VCaP (cell line): ENCODE data around the gene PI16.
A peak's percentile ranks its signal among the peaks of the same experiment; 100 is the strongest.

Experiments
- H3K27ac ChIP-seq: fragments of 450-650 bp; 2 replicates; pipeline ENCODE4 v1.5.1; 2017
- TF ChIP-seq, protein P1 (sequence below): fragments of 450-650 bp; conservative IDR thresholded peaks from 2 replicates; pipeline ENCODE4 v1.5.1; 2017; ENCODE audit warnings: mild to moderate bottlenecking, moderate library complexity

Gene PI16, protein sequence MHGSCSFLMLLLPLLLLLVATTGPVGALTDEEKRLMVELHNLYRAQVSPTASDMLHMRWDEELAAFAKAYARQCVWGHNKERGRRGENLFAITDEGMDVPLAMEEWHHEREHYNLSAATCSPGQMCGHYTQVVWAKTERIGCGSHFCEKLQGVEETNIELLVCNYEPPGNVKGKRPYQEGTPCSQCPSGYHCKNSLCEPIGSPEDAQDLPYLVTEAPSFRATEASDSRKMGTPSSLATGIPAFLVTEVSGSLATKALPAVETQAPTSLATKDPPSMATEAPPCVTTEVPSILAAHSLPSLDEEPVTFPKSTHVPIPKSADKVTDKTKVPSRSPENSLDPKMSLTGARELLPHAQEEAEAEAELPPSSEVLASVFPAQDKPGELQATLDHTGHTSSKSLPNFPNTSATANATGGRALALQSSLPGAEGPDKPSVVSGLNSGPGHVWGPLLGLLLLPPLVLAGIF

DNA sequence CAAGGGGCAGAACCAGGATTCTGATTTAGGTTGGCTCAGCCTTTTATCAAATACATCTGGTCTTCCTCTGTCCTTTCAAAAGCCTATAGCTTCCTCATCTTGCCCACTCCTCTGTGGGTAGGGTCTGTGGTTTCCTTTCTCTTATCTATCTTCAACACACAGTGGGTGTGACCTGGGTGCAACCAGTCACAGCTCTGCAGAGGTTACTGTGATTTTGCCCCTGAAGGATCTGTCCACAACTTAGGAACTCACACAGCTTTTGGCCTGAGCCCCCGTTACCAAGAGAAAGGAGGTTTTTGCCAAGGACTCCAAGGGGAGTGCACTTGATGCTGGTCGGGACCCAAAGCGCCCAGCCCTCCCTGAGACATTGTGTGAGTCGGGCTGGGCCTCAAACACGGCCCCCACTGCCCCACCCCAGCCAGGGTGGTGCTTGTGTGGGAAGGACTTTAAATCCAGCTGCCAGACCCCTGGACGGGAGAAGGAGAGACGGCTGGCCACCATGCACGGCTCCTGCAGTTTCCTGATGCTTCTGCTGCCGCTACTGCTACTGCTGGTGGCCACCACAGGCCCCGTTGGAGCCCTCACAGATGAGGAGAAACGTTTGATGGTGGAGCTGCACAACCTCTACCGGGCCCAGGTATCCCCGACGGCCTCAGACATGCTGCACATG is at the start of gene PI16:
TSS of gene PI16 (plus strand) at position 477 of the 670 bp plus-strand sequence. CDS start at position 500, 23 bp downstream.
- H3K27ac ChIP-seq: no peak within 1 kb of the TSS
- TF ChIP-seq, protein P1, sequence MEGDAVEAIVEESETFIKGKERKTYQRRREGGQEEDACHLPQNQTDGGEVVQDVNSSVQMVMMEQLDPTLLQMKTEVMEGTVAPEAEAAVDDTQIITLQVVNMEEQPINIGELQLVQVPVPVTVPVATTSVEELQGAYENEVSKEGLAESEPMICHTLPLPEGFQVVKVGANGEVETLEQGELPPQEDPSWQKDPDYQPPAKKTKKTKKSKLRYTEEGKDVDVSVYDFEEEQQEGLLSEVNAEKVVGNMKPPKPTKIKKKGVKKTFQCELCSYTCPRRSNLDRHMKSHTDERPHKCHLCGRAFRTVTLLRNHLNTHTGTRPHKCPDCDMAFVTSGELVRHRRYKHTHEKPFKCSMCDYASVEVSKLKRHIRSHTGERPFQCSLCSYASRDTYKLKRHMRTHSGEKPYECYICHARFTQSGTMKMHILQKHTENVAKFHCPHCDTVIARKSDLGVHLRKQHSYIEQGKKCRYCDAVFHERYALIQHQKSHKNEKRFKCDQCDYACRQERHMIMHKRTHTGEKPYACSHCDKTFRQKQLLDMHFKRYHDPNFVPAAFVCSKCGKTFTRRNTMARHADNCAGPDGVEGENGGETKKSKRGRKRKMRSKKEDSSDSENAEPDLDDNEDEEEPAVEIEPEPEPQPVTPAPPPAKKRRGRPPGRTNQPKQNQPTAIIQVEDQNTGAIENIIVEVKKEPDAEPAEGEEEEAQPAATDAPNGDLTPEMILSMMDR: no peak

DNA sequence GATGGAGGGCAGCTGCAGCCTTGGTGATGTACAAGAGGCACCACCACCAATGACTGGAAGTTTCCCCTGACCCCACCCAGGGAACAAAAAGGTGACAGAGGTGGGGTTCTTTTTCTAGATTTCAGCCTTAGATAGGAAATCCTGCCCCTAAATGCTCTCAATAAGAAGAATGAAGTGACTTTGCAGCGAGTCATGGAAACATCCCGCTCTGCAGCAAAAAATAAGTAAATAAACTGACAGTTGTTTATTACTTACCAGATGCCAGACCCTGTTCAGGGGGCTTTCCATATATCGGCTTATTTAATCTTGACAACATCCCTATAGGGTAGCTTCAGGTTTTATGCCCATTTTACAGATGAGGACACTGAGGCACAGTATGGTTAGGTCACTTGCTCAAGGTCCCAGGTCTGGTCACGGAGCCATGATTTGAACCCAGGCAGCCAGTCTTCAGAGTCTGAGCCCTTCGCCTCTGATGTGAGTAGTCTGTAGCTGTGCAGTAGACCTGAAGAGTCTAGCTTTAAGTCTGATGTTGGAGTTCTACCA is 49.6 kb upstream of the PI16 start:
- TF ChIP-seq, protein P1: no peak
- H3K27ac ChIP-seq: no peak overlapping the region

DNA sequence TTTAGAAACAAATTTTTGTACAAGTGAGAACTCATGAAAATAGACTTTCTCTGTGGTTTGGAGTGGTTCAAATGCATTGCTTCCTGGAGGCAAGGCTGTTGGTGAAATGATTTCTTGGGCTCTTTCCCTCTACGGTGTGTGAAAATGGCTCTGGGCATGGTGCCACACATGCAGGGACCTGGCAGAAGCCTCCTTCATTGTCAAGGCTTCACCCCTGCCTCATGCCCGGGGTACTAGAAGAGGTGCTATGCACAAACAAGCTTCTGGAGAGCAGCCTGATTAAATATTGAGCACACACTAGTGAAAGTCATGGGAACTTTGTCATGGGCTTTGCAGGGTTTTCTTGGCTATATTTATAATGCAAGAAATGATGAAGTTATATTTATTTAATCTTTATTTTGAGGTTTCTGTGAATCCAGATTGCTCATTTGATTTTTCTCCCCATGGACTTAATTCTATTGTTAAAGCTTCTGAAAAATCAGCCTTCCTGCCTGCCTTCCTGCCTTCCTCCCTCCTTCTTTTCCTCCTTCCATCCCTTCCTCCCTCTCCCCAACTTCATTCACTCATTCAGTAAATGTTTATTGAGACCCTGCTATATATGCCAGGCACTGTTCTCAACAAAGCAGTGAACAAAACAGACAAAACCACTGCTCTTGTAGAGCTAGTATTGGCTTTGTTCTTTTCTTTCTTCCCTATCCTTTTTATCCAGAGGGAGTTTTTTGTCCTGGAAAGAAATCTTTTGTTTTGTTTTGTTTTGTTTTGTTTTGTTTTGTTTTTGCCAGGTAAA is 47.8 kb upstream of the PI16 start:
- peak overlapping the region; percentile 69 for H3K27ac ChIP-seq

DNA sequence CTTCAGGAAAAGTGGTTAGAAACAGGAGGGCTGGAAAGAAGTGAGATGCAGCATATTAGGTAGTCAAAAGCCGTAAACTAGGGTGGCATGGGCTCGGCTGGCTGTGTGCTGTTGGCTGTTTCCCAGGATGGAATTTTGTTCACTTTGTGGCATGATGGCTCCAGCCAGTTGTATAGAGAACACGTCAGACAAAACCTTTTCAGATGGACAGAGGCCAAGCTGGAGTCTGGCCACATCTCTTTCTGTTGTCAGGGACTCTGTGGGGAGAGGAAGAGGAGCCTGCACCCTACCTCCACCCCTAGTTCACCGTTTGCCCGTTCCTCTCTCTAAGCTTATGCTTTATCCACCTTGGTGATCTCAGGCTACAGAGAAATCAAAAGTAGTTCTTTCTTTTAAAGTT is 46.8 kb upstream of the PI16 start:
- TF ChIP-seq, protein P1: no peak
- H3K27ac ChIP-seq: peak overlapping the region; percentile 69

More for the DNA sequence above, 47.8 kb upstream of the PI16 start:
- TF ChIP-seq, protein P1: no peak

DNA sequence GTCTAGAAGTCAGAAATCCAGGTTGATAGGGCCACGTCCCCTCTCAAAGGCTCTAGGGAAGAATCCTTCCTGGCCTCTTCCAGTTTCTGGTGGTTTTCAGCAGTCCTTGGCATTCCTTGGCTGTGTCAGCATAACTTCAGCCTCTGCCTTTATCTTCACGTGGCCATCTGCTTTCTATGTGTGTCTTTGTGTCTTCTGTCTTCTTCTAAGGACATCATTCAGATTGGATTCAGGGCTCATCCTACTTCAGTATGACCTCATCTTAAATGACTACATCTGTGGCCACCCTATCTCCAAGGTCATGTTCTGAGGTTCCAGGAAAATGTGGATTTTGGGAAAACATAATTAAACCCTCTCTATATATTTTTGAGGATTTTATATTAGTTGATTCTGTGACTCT is 45.8 kb upstream of the PI16 start:
- TF ChIP-seq, protein P1: no peak
- H3K27ac ChIP-seq: peak overlapping the region; percentile 69; the same call in 1 of the 2 replicates

DNA sequence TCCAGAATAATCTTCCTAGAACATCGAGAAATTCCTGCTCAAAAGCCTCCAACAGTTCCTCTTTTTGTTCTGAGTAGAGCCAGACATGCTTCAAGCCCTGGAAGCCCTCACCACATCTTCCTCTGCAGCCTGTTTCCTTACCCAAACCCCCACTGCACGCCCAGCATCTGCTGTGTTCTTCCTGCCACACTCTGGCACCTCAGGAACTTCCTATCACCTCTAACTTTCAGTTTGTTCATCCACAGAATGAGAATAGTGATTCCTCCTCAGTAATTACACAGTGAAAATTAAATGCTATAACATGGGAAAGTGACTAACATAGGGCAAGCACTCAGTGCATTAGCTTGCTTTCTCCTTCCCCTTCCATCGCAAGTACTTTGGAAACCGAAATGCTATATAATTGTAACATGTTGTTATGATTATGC is 42.5 kb upstream of the PI16 start:
- peak overlapping the region; percentile 81 for H3K27ac ChIP-seq

More for the DNA sequence above, 42.5 kb upstream of the PI16 start:
- TF ChIP-seq, protein P1: no peak
